Left lung (tissue), 10 donors: ENCODE measurements around the gene ANXA8L1. TPM values are rescaled to one million over a fixed set of nuclear protein-coding genes. Genes with fewer than 3 reads are reported as not detected.
"Not testable (repeated sequence)": the region's sequence is repeated elsewhere in the genome, so short reads cannot be mapped to it uniquely, and the experiment has no call there.

ENCODE experiments used
- ATAC-seq: fragments of 200-7000 bp; cut with Tn5 transposase; one replicate; pipeline ENCODE4 v1.9.1; 2020; ENCODE audit warnings: moderate library complexity
- DNase-seq, 4 donors: peaks; one replicate each; pipeline ENCODE4 v3.0.0-alpha.2; 2013 to 2020
- H3K27ac ChIP-seq, 2 donors: fragments of 200-600 bp; sonication (generic) in 1 of 2; one replicate each; pipeline versions ENCODE4 v1.5.0 to v1.8.0; 2020 to 2021
- H3K27me3 ChIP-seq, 2 donors: fragments of 200-600 bp; sonication (generic) in 1 of 2; one replicate each; pipeline versions ENCODE4 v1.5.0 to v1.8.0; 2020 to 2021
- H3K36me3 ChIP-seq, 2 donors: fragments of 200-600 bp; sonication (generic) in 1 of 2; one replicate each; pipeline versions ENCODE4 v1.5.0 to v1.8.0; 2020 to 2021
- H3K4me1 ChIP-seq, 2 donors: fragments of 200-600 bp; one replicate each; pipeline ENCODE4 v1.8.0; 2021
- H3K4me3 ChIP-seq, 2 donors: fragments of 200-600 bp; sonication (generic) in 1 of 2; one replicate each; pipeline versions ENCODE4 v1.5.0 to v1.8.0; 2020 to 2021; ENCODE audit warnings: mild to moderate bottlenecking in 1 of 2
- H3K9me3 ChIP-seq, 2 donors: fragments of 200-600 bp; sonication (generic) in 1 of 2; one replicate each; pipeline versions ENCODE4 v1.5.0 to v1.8.0; 2020 to 2021
- intact Hi-C, 2 donors: fragments of 100-400 bp; cut with DNase I; formaldehyde crosslinking; loops; one replicate each; pipeline versions ENCODE4 v1.11.2 to v1.14.2; 2022
- polyA plus RNA-seq, 6 donors: library from polyadenylated mRNA; unstranded; fragments of 120-200 nt; gene quantifications; one replicate each; pipeline ENCODE4 v1.2.1, GENCODE V29; 2013; ENCODE audit not compliant: insufficient read length in 6 of 6
- total RNA-seq, 2 donors: library from RNA; stranded (reverse); fragmentation: NEBNext Ultra II Directional; extraction: Animal tissue kit (Norgen Biotek cat#: 25700); gene quantifications; one replicate each; pipeline ENCODE4 v1.2.1, GENCODE V29; 2021
- donor health status: DM: no; HTN: yes; CAD: no.
- donor health status: DM: no; HTN: no; CAD: no.

Gene ANXA8L1
- total and polyA plus RNA-seq, 8 donors, result 0.89 to 13.2 (median 2.0) TPM

- intact Hi-C loops, DNase-seq, H3K9me3 ChIP-seq, H3K27ac ChIP-seq, H3K36me3 ChIP-seq, H3K27me3 ChIP-seq, H3K4me1 ChIP-seq, H3K4me3 ChIP-seq: not testable (repeated sequence)
- ATAC-seq, result peak; percentile 54
Measured at GRCh38 chr10:46440942-46441341, 65.4 kb downstream of the ANXA8L1 start.

Other genes with a start within 250 kb of the ANXA8L1 start
- not detected for gene ANTXRL, start 88.8 kb upstream of the ANXA8L1 start, total RNA-seq
- not detected for gene ANTXRL, start 88.8 kb upstream of the ANXA8L1 start, polyA plus RNA-seq
- under 1 TPM; 0.32 to 0.58 TPM for gene NPY4R, start 90.2 kb downstream of the ANXA8L1 start, total RNA-seq
- gene NPY4R, start 90.2 kb downstream of the ANXA8L1 start, polyA plus RNA-seq, result 1 to 10 TPM in 1 of 6 donors, under 1 TPM in 5; 0.38 to 1.3 (median 0.62) TPM
- 10 to 100 TPM; 20.2 to 39.8 TPM for gene GPRIN2, start 180.9 kb downstream of the ANXA8L1 start, total RNA-seq
- 10 to 100 TPM in 4 of 6 donors, 1 to 10 TPM in 2; 8.6 to 22.3 (median 12.7) TPM for gene GPRIN2, start 180.9 kb downstream of the ANXA8L1 start, polyA plus RNA-seq
- gene SYT15, start 203.4 kb downstream of the ANXA8L1 start, total RNA-seq, result 10 to 100 TPM; 20.1 to 30.9 TPM
- 10 to 100 TPM; 19.3 to 43.1 (median 24.9) TPM for gene SYT15, start 203.4 kb downstream of the ANXA8L1 start, polyA plus RNA-seq